HepG2 (cell line): Measurements from ENCODE around the gene B4GALT2.

Source experiments
- CBX1 ChIP-seq: IDR thresholded peaks from one replicate; pipeline ENCODE4 v1.6.1; 2016; ENCODE audit warnings: antibody characterized with exemption, low read depth
- GTF2F1 ChIP-seq: fragments of 150-350 bp; IDR thresholded peaks from 2 replicates; pipeline ENCODE4 v1.6.1; 2014; ENCODE audit warnings: low read length
- MATR3 ChIP-seq: sonication (generic); formaldehyde crosslinking; IDR thresholded peaks from 2 replicates; pipeline ENCODE4 v1.4.0; 2020; ENCODE audit warnings: missing genetic modification reagents
- PBX2 ChIP-seq: IDR thresholded peaks from 2 replicates; pipeline ENCODE4 v1.6.1; 2016; ENCODE audit warnings: control low read depth
- RXRA ChIP-seq: sonication (generic); formaldehyde crosslinking; IDR thresholded peaks from 2 replicates; pipeline ENCODE4 v1.5.1; 2020; ENCODE audit warnings: missing genetic modification reagents
- TAF1 ChIP-seq: sonication (generic); formaldehyde crosslinking; IDR thresholded peaks from 2 replicates; pipeline ENCODE4 v1.4.0; 2020; ENCODE audit warnings: missing genetic modification reagents
- USF2 ChIP-seq, 2 experiments: sonication (generic) in 1 of 2; formaldehyde crosslinking in 1 of 2; IDR thresholded peaks; 2 replicates each; pipeline versions ENCODE4 v1.5.1 to v1.6.1; 2011 to 2020; ENCODE audit warnings: borderline replicate concordance in 1 of 2, low read depth in 1 of 2, low read length in 1 of 2, mild to moderate bottlenecking in 1 of 2, missing genetic modification reagents in 1 of 2, moderate library complexity in 1 of 2
- ZBTB34 ChIP-seq: sonication (generic); formaldehyde crosslinking; IDR thresholded peaks from 2 replicates; pipeline ENCODE4 v1.8.0; 2022; ENCODE audit warnings: mild to moderate bottlenecking, missing genetic modification reagents
- TF ChIP-seq, protein P1 (sequence below): sonication (generic); formaldehyde crosslinking; IDR thresholded peaks from 2 replicates; pipeline ENCODE4 v1.5.0; 2020; ENCODE audit warnings: mild to moderate bottlenecking, missing genetic modification reagents, moderate library complexity
- TF ChIP-seq, protein P2 (sequence below): sonication (generic); formaldehyde crosslinking; IDR thresholded peaks from 2 replicates; pipeline ENCODE4 v1.8.1; 2023; ENCODE audit warnings: missing genetic modification reagents, inconsistent platforms, borderline replicate concordance

DNA sequence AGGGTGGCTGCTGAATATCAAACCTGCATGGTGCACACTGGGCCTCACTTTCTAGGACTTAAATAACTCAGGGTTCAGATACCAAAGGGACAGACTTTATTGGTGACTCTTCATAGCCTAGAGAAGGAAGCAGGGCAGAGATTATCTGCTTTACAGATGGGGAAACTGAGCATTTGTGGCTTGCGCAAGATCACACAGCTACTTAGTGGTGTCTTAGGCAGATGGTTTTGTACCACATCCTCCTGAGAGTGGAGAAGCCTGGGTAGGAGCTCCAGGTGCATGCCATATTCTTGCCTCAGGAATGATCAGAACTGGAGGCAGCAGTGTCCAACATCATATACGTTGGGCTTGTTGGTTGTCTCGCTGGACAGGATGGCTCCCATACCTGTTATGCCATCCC, 16.0 kb upstream of the B4GALT2 start:
- TF ChIP-seq, protein P1, sequence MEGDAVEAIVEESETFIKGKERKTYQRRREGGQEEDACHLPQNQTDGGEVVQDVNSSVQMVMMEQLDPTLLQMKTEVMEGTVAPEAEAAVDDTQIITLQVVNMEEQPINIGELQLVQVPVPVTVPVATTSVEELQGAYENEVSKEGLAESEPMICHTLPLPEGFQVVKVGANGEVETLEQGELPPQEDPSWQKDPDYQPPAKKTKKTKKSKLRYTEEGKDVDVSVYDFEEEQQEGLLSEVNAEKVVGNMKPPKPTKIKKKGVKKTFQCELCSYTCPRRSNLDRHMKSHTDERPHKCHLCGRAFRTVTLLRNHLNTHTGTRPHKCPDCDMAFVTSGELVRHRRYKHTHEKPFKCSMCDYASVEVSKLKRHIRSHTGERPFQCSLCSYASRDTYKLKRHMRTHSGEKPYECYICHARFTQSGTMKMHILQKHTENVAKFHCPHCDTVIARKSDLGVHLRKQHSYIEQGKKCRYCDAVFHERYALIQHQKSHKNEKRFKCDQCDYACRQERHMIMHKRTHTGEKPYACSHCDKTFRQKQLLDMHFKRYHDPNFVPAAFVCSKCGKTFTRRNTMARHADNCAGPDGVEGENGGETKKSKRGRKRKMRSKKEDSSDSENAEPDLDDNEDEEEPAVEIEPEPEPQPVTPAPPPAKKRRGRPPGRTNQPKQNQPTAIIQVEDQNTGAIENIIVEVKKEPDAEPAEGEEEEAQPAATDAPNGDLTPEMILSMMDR (CRISPR knock-in tag), result no peak
- no peak for TF ChIP-seq TAF1 (CRISPR knock-in tag)
- TF ChIP-seq PBX2 (CRISPR knock-in tag), result no peak
- TF ChIP-seq, protein P2, sequence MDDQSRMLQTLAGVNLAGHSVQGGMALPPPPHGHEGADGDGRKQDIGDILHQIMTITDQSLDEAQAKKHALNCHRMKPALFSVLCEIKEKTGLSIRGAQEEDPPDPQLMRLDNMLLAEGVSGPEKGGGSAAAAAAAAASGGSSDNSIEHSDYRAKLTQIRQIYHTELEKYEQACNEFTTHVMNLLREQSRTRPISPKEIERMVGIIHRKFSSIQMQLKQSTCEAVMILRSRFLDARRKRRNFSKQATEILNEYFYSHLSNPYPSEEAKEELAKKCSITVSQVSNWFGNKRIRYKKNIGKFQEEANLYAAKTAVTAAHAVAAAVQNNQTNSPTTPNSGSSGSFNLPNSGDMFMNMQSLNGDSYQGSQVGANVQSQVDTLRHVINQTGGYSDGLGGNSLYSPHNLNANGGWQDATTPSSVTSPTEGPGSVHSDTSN, result no peak
- TF ChIP-seq ZBTB34 (CRISPR knock-in tag), result no peak
- TF ChIP-seq RXRA (CRISPR knock-in tag), result no peak
- no peak for TF ChIP-seq USF2 (IDR thresholded peaks at IDR 0.05; ENCODE audit: low read depth, low read length)
- TF ChIP-seq USF2 (CRISPR knock-in tag; IDR thresholded peaks at IDR 0.05; ENCODE audit: borderline replicate concordance), result no peak
- TF ChIP-seq CBX1, result no peak
- TF ChIP-seq GTF2F1, result no peak
- TF ChIP-seq MATR3 (CRISPR knock-in tag), result no peak
